HL-60 (cell line): ENCODE measurements around the gene LRRC38.

Experiments
- DNase-seq, 2 experiments: peaks; one replicate each; pipeline ENCODE4 v3.0.0-alpha.2; 2010 to 2020; ENCODE audit warnings: low read depth in 1 of 2, low spot score in 1 of 2
- H3K27ac ChIP-seq: fragments of 250-450 bp; sonication (Bioruptor Pico); replicated peaks from 2 replicates; pipeline ENCODE4 v1.5.1; 2020; ENCODE audit warnings: mild to moderate bottlenecking, moderate library complexity
- H3K27me3 ChIP-seq: fragments of 250-450 bp; sonication (Bioruptor Pico); 2 replicates; pipeline ENCODE4 v1.5.1; 2021; ENCODE audit warnings: mild to moderate bottlenecking, moderate library complexity; ENCODE audit not compliant: insufficient read depth, poor library complexity, severe bottlenecking
- H3K4me3 ChIP-seq: replicated peaks from 2 replicates; pipeline ENCODE4 v1.5.1; 2011; ENCODE audit warnings: mild to moderate bottlenecking, control low read depth, low read length; ENCODE audit not compliant: insufficient read depth
- CTCF ChIP-seq: IDR thresholded peaks from one replicate; pipeline ENCODE4 v1.5.1; 2011; ENCODE audit warnings: low read length, control low read depth, inconsistent platforms; ENCODE audit not compliant: insufficient read depth
- GABPA ChIP-seq: IDR thresholded peaks from 2 replicates; pipeline ENCODE4 v1.6.1; 2012; ENCODE audit warnings: low read depth
- POLR2AphosphoS5 ChIP-seq: IDR thresholded peaks from 2 replicates; pipeline ENCODE4 v1.6.1; 2012; ENCODE audit warnings: low read depth
- REST ChIP-seq: IDR thresholded peaks from 2 replicates; pipeline ENCODE4 v1.6.1; 2012; ENCODE audit warnings: low read depth; ENCODE audit not compliant: insufficient replicate concordance
- SPI1 ChIP-seq: IDR thresholded peaks from 2 replicates; pipeline ENCODE4 v1.6.1; 2012; ENCODE audit warnings: low read depth, mild to moderate bottlenecking, borderline replicate concordance

The LRRC38 gene

GRCh38 chr1:13523780-13524477 lies 10.1 kb upstream of the LRRC38 start:
- H3K27ac ChIP-seq, result no peak overlapping the region
- H3K27me3 ChIP-seq, result no peaks in the 10 kb centered on the region
- H3K4me3 ChIP-seq, result no peak overlapping the region
- no peak for TF ChIP-seq POLR2AphosphoS5
- TF ChIP-seq REST, result no peak
- no peak for TF ChIP-seq SPI1
- no peak for TF ChIP-seq GABPA
- TF ChIP-seq CTCF, result no peak
- DNase-seq, result no peak

DNA sequence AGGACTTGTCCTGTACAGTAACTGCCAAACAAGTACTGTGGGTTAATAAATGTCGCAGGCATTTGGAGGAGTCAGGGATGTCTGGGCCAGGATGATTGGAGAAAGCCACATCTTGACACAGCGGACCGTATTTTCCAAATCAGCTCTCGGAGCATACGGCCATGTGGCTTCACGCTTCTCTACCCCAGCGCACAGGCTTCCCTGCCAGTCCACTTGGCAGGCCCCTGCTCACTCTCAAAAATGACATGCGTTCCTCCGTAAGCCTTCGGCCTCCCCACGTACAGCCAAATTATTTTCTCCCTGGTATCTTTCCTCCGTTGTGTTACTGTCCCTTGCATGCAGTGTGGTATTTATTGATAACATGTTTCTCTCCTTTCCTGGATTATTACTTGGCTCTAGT lies 7.2 kb upstream of the LRRC38 start:
- Histone ChIP-seq H3K27me3 (peaks cover 5% of the 10 kb centered on the region), H3K27ac (no peak overlapping the region), H3K4me3 (no peak overlapping the region)
- no peak for DNase-seq
- no peak for TF ChIP-seq SPI1
- TF ChIP-seq POLR2AphosphoS5, result no peak
- no peak for TF ChIP-seq GABPA
- TF ChIP-seq REST, result no peak
- TF ChIP-seq CTCF, result no peak

- DNase-seq, result no peak
- peaks cover 17% of the 10 kb centered on the region for H3K27me3 ChIP-seq
- TF ChIP-seq REST (no peak), SPI1 (no peak), CTCF (no peak), GABPA (no peak), POLR2AphosphoS5 (no peak)
- no peak overlapping the region for H3K4me3 ChIP-seq
- no peak overlapping the region for H3K27ac ChIP-seq
Measured at GRCh38 chr1:13517193-13517812, 3.5 kb upstream of the LRRC38 start.
